HepG2 (cell line): ENCODE measurements around the gene CCDC77. TPM values are rescaled to one million over a fixed set of nuclear protein-coding genes. Genes with fewer than 3 reads are reported as not detected.

Experiments
- BCLAF1 ChIP-seq: fragments of 450-650 bp; IDR thresholded peaks from 2 replicates; pipeline ENCODE4 v1.6.1; 2017; ENCODE audit warnings: mild to moderate bottlenecking
- CC2D1A ChIP-seq: sonication (generic); formaldehyde crosslinking; IDR thresholded peaks from 2 replicates; pipeline ENCODE4 v1.8.1; 2023; ENCODE audit warnings: mild to moderate bottlenecking, missing genetic modification reagents
- CREB3 ChIP-seq: sonication (generic); formaldehyde crosslinking; IDR thresholded peaks from 2 replicates; pipeline ENCODE4 v1.5.0; 2020; ENCODE audit warnings: missing genetic modification reagents
- HIVEP1 ChIP-seq: sonication (generic); formaldehyde crosslinking; IDR thresholded peaks from 2 replicates; pipeline ENCODE4 v1.4.0; 2020; ENCODE audit warnings: mild to moderate bottlenecking, missing genetic modification reagents
- MBD4 ChIP-seq: IDR thresholded peaks from 2 replicates; pipeline ENCODE4 v1.6.1; 2012; ENCODE audit warnings: low read length, inconsistent platforms, borderline replicate concordance
- MBNL3 ChIP-seq: fragments of 250-450 bp; sonication (Bioruptor Pico); conservative IDR thresholded peaks from 2 replicates; pipeline ENCODE4 v1.8.0; 2022; ENCODE audit warnings: mild to moderate bottlenecking, inconsistent platforms
- NFYB ChIP-seq: sonication (generic); formaldehyde crosslinking; IDR thresholded peaks from 2 replicates; pipeline ENCODE4 v1.4.0; 2020; ENCODE audit warnings: missing genetic modification reagents
- NPAS2 ChIP-seq: sonication (generic); formaldehyde crosslinking; IDR thresholded peaks from 2 replicates; pipeline ENCODE4 v1.8.0; 2022; ENCODE audit warnings: mild to moderate bottlenecking, missing genetic modification reagents, borderline replicate concordance
- SRSF1 ChIP-seq: fragments of 200-400 bp; formaldehyde crosslinking; optimal IDR thresholded peaks from 2 replicates; pipeline ENCODE3; 2017; ENCODE audit warnings: mild to moderate bottlenecking, low read depth, low read length, moderate library complexity
- ZBED4 ChIP-seq: sonication (generic); formaldehyde crosslinking; IDR thresholded peaks from 2 replicates; pipeline ENCODE4 v1.4.0; 2020; ENCODE audit warnings: missing genetic modification reagents, borderline replicate concordance
- ZNF615 ChIP-seq: sonication (generic); formaldehyde crosslinking; IDR thresholded peaks from 2 replicates; pipeline ENCODE4 v1.5.0; 2020; ENCODE audit warnings: mild to moderate bottlenecking, missing genetic modification reagents, borderline replicate concordance
- ZNF652 ChIP-seq: IDR thresholded peaks from 2 replicates; pipeline ENCODE4 v1.6.1; 2016; ENCODE audit warnings: low read depth, borderline replicate concordance
- ZNF773 ChIP-seq: sonication (generic); formaldehyde crosslinking; IDR thresholded peaks from 2 replicates; pipeline ENCODE4 v1.4.0; 2020; ENCODE audit warnings: missing genetic modification reagents, borderline replicate concordance
- polyA plus RNA-seq, 8 experiments: library from polyadenylated mRNA; depleted of rRNA in 3 of 8; stranded (reverse) in 7 of 8; unstranded in 1 of 8; fragments of >200 nt; fragmentation: Illumina TruSeq in 4 of 8; extraction: Trizol in 4 of 8; gene quantifications; 2 replicates each; pipeline versions ENCODE4 v1.2.1 to v1.2.3, GENCODE V29; 2011 to 2016; ENCODE audit warnings: low read depth in 4 of 8, missing spikeins in 1 of 8, mixed read lengths in 1 of 8; ENCODE audit not compliant: insufficient read depth in 1 of 8
- total RNA-seq, 5 experiments: library from RNA; depleted of rRNA; stranded (reverse); fragments of >200 nt; fragmentation: Illumina TruSeq; extraction: Trizol; gene quantifications; 2 replicates each; pipeline ENCODE4 v1.2.3, GENCODE V29; 2016; ENCODE audit warnings: low read depth in 1 of 5
- TF ChIP-seq, protein P1 (sequence below): sonication (generic); formaldehyde crosslinking; IDR thresholded peaks from 2 replicates; pipeline ENCODE4 v1.5.0; 2020; ENCODE audit warnings: missing genetic modification reagents
- TF ChIP-seq, protein P2 (sequence below): sonication (generic); formaldehyde crosslinking; IDR thresholded peaks from 2 replicates; pipeline ENCODE4 v1.9.0; 2022; ENCODE audit warnings: low read depth, missing genetic modification reagents

The CCDC77 gene
- total and polyA plus RNA-seq, 2 of the 13 experiments (the other 11 are each of a cell fraction or from before 2014, with no cell fraction given), result 6.4 to 16.4 TPM

DNA sequence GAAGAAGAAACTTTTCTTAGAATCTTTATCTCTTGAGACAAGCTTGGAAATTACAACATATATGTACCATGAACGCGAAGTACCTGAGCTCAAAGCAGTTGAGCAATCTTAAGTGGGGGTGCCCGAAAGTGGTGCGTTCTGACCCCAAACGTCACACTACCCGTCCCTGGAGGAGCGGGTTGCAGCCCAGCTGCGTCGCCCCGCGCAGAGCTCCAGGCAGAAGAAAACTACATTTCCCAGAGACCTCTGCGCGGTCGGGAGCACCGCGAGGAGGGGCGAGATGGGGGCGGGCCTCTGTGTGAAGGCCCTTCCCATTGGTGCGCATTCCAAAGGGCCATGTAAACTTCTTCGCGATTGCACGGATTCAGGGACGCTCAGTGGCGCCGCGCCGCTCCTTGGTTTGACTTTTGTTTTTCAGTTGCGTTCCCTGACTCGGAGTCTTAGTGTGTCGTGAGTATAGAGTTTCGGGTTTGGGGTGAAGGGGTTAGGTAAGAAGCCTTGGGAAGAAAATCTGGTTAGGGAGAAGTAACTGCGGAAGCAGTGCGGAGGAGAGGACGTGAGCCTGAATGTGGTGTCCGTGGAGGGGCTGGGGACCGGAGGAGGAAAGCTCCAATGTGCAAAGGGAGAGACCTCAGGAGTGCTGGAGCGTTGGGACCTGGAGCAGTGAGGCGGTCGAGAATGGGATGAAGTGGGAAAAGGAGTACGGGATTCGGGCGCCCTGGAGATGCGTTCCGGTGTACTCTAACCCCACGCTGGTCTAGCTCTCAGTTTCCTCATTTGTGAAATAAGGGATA is at the start of gene CCDC77 (continued):
- TF ChIP-seq BCLAF1 (no peak), MBNL3 (CRISPR knock-in tag) (no peak), CC2D1A (no peak), ZNF615 (no peak), ZNF652 (CRISPR knock-in tag) (no peak), SRSF1 (no peak), MBD4 (no peak), NFYB (CRISPR knock-in tag) (peak; percentile 98), ZBED4 (CRISPR knock-in tag) (0 out of 2 replicates have a peak, but pooled peaks have one; percentile 35), HIVEP1 (CRISPR knock-in tag) (no peak), CREB3 (no peak), ZNF773 (CRISPR knock-in tag) (no peak), NPAS2 (CRISPR knock-in tag) (no peak)
- TF ChIP-seq, protein P1, sequence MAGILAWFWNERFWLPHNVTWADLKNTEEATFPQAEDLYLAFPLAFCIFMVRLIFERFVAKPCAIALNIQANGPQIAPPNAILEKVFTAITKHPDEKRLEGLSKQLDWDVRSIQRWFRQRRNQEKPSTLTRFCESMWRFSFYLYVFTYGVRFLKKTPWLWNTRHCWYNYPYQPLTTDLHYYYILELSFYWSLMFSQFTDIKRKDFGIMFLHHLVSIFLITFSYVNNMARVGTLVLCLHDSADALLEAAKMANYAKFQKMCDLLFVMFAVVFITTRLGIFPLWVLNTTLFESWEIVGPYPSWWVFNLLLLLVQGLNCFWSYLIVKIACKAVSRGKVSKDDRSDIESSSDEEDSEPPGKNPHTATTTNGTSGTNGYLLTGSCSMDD (CRISPR knock-in tag), result no peak
- TF ChIP-seq, protein P2, sequence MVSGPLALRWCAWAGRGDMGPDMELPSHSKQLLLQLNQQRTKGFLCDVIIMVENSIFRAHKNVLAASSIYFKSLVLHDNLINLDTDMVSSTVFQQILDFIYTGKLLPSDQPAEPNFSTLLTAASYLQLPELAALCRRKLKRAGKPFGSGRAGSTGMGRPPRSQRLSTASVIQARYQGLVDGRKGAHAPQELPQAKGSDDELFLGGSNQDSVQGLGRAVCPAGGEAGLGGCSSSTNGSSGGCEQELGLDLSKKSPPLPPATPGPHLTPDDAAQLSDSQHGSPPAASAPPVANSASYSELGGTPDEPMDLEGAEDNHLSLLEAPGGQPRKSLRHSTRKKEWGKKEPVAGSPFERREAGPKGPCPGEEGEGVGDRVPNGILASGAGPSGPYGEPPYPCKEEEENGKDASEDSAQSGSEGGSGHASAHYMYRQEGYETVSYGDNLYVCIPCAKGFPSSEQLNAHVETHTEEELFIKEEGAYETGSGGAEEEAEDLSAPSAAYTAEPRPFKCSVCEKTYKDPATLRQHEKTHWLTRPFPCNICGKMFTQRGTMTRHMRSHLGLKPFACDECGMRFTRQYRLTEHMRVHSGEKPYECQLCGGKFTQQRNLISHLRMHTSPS (CRISPR knock-in tag), result no peak
